GM12873 (cell line): ENCODE results near the gene BCL3.

Source experiments
- CTCF ChIP-seq: IDR thresholded peaks from 2 replicates; pipeline ENCODE4 v1.5.1; 2012; ENCODE audit warnings: low read depth, mild to moderate bottlenecking, moderate library complexity, low read length, control low read depth; ENCODE audit not compliant: insufficient read depth; ENCODE audit errors: missing control alignments

The BCL3 gene

DNA sequence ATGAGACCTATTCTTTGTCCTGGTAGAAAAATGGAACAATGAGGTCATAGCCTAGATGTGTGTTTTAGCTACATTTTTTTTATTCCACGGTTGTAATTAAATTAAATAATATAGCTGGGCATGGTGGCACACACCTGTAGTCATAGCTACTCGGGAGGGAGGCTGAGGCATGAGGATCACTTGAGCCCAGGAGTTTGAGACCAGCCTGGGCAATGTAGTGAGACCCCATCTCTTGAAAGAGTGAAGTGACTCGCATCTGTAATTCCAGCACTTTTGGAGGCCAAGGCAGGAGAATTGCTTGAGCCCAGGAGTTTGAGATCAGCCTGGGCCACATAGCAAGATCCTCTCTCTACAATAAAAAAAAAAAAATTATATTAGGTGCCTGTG lies 17.4 kb downstream of the BCL3 start:
- no peak for TF ChIP-seq CTCF

- no peak for TF ChIP-seq CTCF
These were observed 19.0 kb downstream of the BCL3 start for GRCh38 chr19:44767295-44768180.

- peak; percentile 74 for TF ChIP-seq CTCF
These were observed 22.2 kb downstream of the BCL3 start for GRCh38 chr19:44770550-44771257.

DNA sequence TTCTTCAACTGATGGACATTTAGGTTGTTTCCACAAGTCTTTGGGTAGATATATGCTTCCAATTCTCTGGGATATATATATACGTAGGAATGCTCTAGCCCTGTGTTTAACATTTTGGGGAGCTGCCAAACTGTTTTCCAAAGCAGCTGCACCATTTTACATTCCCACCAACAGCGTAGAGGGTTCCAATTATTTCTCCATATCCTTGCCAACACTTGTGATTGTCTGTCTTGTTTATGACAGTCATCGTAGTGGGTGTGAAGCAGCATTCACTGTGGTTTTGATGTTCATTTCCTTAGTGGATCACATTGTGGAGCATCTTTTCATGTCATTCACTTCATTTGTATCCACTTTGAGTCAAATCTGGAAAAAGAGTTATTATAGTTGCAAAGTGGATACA lies 24.5 kb downstream of the BCL3 start:
- TF ChIP-seq CTCF, result no peak

DNA sequence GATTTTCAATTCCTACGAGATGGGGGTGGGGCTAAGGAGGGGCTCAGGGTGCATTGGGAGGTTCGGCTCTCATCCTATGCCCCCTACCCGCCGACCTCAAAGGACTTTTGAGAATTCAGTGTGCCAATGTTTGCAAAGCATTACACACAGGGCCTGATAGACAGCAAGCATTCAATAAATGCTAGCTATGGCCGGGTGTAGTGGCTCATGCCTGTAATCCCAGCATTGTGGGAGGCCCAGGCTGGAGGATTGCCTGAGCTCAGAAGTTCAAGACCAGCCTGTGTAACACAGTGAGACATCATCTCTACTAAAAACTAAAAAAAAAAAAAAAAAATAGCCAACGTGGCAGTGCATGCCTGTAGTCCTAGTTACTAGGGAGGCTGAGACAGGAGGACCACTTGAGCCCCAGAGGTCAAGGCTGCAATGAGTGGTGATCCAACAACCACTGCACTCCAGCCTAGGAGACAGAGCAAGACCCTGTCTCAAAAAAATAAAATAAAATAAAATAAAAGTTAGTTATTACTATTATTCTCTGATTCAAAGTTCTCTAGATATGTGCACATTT lies 27.2 kb downstream of the BCL3 start:
- TF ChIP-seq CTCF, result no peak

DNA sequence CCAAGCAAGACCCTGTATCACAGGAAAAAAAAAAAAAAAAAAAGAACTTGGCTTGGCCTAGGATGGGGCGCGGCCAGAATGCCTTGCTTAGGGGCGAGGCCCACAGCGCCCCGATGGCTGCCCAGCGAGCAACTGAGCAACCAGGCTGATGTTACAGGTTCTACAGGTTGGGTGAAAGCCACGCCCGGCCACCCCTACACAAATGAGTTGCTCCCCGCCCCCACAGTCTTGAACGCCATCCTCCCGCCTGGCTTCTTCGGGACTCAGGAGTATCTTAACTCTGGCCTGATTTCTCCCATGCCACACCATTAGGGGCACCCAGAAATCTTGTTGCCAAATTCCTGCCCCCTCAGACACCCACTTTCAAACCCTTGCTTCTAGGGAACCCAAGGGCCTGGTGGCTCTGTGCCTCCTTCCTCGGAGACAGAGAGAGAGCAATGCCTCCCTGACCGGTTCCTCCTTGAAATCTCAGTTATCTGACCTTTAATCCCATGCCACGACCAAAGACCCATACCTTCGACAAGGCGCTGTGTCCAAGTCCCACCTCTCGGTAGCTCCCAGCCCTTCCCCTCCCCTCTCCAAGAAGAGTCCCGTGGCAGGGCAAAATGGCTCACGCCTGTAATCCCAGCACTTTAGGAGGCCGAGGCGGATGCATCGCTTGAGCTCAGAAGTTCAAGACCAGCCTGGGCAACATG lies 28.0 kb downstream of the BCL3 start:
- no peak for TF ChIP-seq CTCF

- no peak for TF ChIP-seq CTCF
These were observed 29.3 kb downstream of the BCL3 start, which contains the start of gene CBLC for GRCh38 chr19:44777715-44778347. Gene CBLC, plus strand, starts transcription at chr19:44777890. Its CDS starts 42 bp downstream, at chr19:44777932.
